Left ventricle myocardium superior (tissue), 1 donor: ENCODE results near the gene LMBR1L. TPM values are rescaled to one million over a fixed set of nuclear protein-coding genes. Genes with fewer than 3 reads are reported as not detected.

Experiments used
- total RNA-seq: library from RNA; stranded (reverse); fragmentation: NEBNext Ultra II Directional; extraction: Animal tissue kit (Norgen Biotek cat#: 25700); gene quantifications from one replicate; pipeline ENCODE4 v1.2.1, GENCODE V29; 2021
- donor health status: DM: no; HTN: yes; CAD: no; lungs with severe emphysema.

Gene LMBR1L
- total RNA-seq, 1 donor from 2014 or later = 30.7 TPM

Other genes starting within 250 kb of the LMBR1L start
- 0.27 TPM for gene RND1, start 245.0 kb downstream of the LMBR1L start, total RNA-seq
- 6.3 TPM for gene FKBP11, start 185.4 kb downstream of the LMBR1L start, total RNA-seq
- 44.8 TPM for gene ARF3, start 153.4 kb downstream of the LMBR1L start, total RNA-seq
- 0.17 TPM for gene WNT10B, start 139.1 kb downstream of the LMBR1L start, total RNA-seq
- not detected for gene WNT1, start 132.5 kb downstream of the LMBR1L start, total RNA-seq
- gene DDN, start 111.5 kb downstream of the LMBR1L start, total RNA-seq = 0.77 TPM
- gene PRKAG1, start 92.1 kb downstream of the LMBR1L start, total RNA-seq = 78.1 TPM
- 43.8 TPM for gene KMT2D, start 50.1 kb downstream of the LMBR1L start, total RNA-seq
- gene RHEBL1, start 40.9 kb downstream of the LMBR1L start, total RNA-seq = 0.32 TPM
- gene DHH, start 16.0 kb downstream of the LMBR1L start, total RNA-seq = 0.52 TPM
- 329 TPM for gene TUBA1B, start 20.5 kb upstream of the LMBR1L start, total RNA-seq
- 69.9 TPM for gene TUBA1A, start 78.2 kb upstream of the LMBR1L start, total RNA-seq
- gene TUBA1C, start 154.2 kb upstream of the LMBR1L start, total RNA-seq = 31.4 TPM
- not detected for gene PRPH, start 184.3 kb upstream of the LMBR1L start, total RNA-seq
- 0.37 TPM for gene TROAP, start 212.4 kb upstream of the LMBR1L start, total RNA-seq
- gene C1QL4, start 226.3 kb upstream of the LMBR1L start, total RNA-seq = not detected
- gene DNAJC22, start 236.0 kb upstream of the LMBR1L start, total RNA-seq = 0.10 TPM